ENCODE results near the gene S100A5. TPM values are rescaled to one million over a fixed set of nuclear protein-coding genes. Genes with fewer than 3 reads are reported as not detected.

The S100A5 gene
- total RNA-seq, 1 experiment from 2014 or later: not detected

Other genes starting within 250 kb of the S100A5 start
- gene PGLYRP3, start 228.0 kb downstream of the S100A5 start, total RNA-seq (2014; rRNA removed; shearing (Covaris generic)): not detected in 2 replicates
- not detected in 2 replicates for gene PGLYRP4, start 192.1 kb downstream of the S100A5 start, total RNA-seq (2014; rRNA removed; shearing (Covaris generic))
- gene S100A9, start 183.1 kb downstream of the S100A5 start, total RNA-seq (2014; rRNA removed; shearing (Covaris generic)): not detected in 2 replicates
- not detected in 2 replicates for gene S100A12, start 165.3 kb downstream of the S100A5 start, total RNA-seq (2014; rRNA removed; shearing (Covaris generic))
- not detected in 2 replicates for gene S100A8, start 149.9 kb downstream of the S100A5 start, total RNA-seq (2014; rRNA removed; shearing (Covaris generic))
- gene S100A7A, start 124.4 kb downstream of the S100A5 start, total RNA-seq (2014; rRNA removed; shearing (Covaris generic)): not detected in 2 replicates
- not detected in 2 replicates for gene S100A7, start 80.3 kb downstream of the S100A5 start, total RNA-seq (2014; rRNA removed; shearing (Covaris generic))
- 609 and 771 TPM in 2 replicates for gene S100A6, start 4.9 kb downstream of the S100A5 start, total RNA-seq (2014; rRNA removed; shearing (Covaris generic))
- gene S100A4, start 4.9 kb upstream of the S100A5 start, total RNA-seq (2014; rRNA removed; shearing (Covaris generic)): 5.0 and 9.5 TPM in 2 replicates
- gene S100A3, start 8.3 kb upstream of the S100A5 start, total RNA-seq (2014; rRNA removed; shearing (Covaris generic)): 0.31 and 2.9 TPM in 2 replicates
- gene S100A2, start 24.9 kb upstream of the S100A5 start, total RNA-seq (2014; rRNA removed; shearing (Covaris generic)): 5.3 and 15.8 TPM in 2 replicates
- 38.8 and 39.8 TPM in 2 replicates for gene S100A16, start 72.2 kb upstream of the S100A5 start, total RNA-seq (2014; rRNA removed; shearing (Covaris generic))
- gene S100A14, start 75.4 kb upstream of the S100A5 start, total RNA-seq (2014; rRNA removed; shearing (Covaris generic)): not detected in 2 replicates
- 74.0 and 135 TPM in 2 replicates for gene S100A13, start 86.6 kb upstream of the S100A5 start, total RNA-seq (2014; rRNA removed; shearing (Covaris generic))
- gene S100A1, start 87.5 kb upstream of the S100A5 start, total RNA-seq (2014; rRNA removed; shearing (Covaris generic)): 0.32 TPM in 1 of 2 replicates, not detected in the other
- gene CHTOP, start 93.1 kb upstream of the S100A5 start, total RNA-seq (2014; rRNA removed; shearing (Covaris generic)): 31.0 and 50.8 TPM in 2 replicates
- 48.0 and 59.3 TPM in 2 replicates for gene SNAPIN, start 117.8 kb upstream of the S100A5 start, total RNA-seq (2014; rRNA removed; shearing (Covaris generic))
- gene ILF2, start 130.1 kb upstream of the S100A5 start, total RNA-seq (2014; rRNA removed; shearing (Covaris generic)): 347 and 370 TPM in 2 replicates
- gene NPR1, start 137.8 kb upstream of the S100A5 start, total RNA-seq (2014; rRNA removed; shearing (Covaris generic)): 0.05 TPM in 1 of 2 replicates, not detected in the other
- gene INTS3, start 187.1 kb upstream of the S100A5 start, total RNA-seq (2014; rRNA removed; shearing (Covaris generic)): 17.2 and 23.4 TPM in 2 replicates
- gene SLC27A3, start 234.5 kb upstream of the S100A5 start, total RNA-seq (2014; rRNA removed; shearing (Covaris generic)): 5.7 and 11.9 TPM in 2 replicates

Data from SJSA1 (cell line).